Activated T-helper 17 cell treated with anti-CD3 and anti-CD28 coated beads, Interleukin-2, amount 50 U/mL, for 72 hours (primary cell): ENCODE measurements around the gene SYT2. TPM values are rescaled to one million over a fixed set of nuclear protein-coding genes. Genes with fewer than 3 reads are reported as not detected.
"Not testable (repeated sequence)": the region's sequence is repeated elsewhere in the genome, so short reads cannot be mapped to it uniquely, and the experiment has no call there.

Experiments
- ATAC-seq: fragments of 150-1000 bp; cut with Tn5 transposase; replicated peaks from 2 replicates; pipeline ENCODE4 v1.10.0; 2021; ENCODE audit warnings: mild to moderate bottlenecking, moderate library complexity
- H3K27ac Mint-ChIP-seq: one replicate; pipeline ENCODE4 v1.8.0; 2022; ENCODE audit warnings: mixed read lengths
- H3K27me3 Mint-ChIP-seq: one replicate; pipeline ENCODE4 v1.8.0; 2022; ENCODE audit warnings: mixed read lengths
- H3K36me3 Mint-ChIP-seq: one replicate; pipeline ENCODE4 v1.8.0; 2022; ENCODE audit warnings: low read depth, mild to moderate bottlenecking, mixed read lengths
- H3K4me1 Mint-ChIP-seq: one replicate; pipeline ENCODE4 v1.8.0; 2022; ENCODE audit warnings: mixed read lengths
- H3K4me3 Mint-ChIP-seq: one replicate; pipeline ENCODE4 v1.8.0; 2022; ENCODE audit warnings: mild to moderate bottlenecking, mixed read lengths
- H3K9me3 Mint-ChIP-seq: one replicate; pipeline ENCODE4 v1.8.0; 2022; ENCODE audit warnings: mixed read lengths
- total RNA-seq, 2 donors: library from RNA; stranded (reverse); gene quantifications; one replicate each; pipeline ENCODE4 v1.2.3, GENCODE V29; 2022

Gene SYT2
- total RNA-seq, 2 donors from 2014 or later: 0.05 TPM; not detected in 1

DNA sequence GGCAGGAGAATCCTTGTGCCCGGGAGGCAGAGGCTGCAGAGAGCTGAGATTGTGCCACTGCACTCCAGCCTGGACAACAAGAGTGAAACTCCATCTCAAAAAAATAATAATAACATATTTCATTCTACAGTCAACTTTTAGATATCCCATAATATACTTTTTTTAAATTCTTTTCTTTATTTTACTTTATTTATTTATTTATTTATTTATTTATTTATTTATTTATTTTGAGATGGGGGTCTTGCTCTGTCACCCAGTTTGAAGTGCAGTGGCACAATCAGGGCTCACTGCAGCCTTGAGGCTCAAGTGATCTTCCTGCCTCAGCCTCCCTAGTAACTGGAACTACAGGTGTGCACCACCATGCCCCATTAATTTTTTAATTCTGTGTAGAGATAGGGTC, 3.9 kb upstream of the SYT2 start:
- not testable (repeated sequence) for ATAC-seq, H3K4me1 Mint-ChIP-seq, H3K36me3 Mint-ChIP-seq, H3K4me3 Mint-ChIP-seq, H3K27ac Mint-ChIP-seq, H3K9me3 Mint-ChIP-seq
- H3K27me3 Mint-ChIP-seq: peaks cover 21% of the 10 kb centered on the region

DNA sequence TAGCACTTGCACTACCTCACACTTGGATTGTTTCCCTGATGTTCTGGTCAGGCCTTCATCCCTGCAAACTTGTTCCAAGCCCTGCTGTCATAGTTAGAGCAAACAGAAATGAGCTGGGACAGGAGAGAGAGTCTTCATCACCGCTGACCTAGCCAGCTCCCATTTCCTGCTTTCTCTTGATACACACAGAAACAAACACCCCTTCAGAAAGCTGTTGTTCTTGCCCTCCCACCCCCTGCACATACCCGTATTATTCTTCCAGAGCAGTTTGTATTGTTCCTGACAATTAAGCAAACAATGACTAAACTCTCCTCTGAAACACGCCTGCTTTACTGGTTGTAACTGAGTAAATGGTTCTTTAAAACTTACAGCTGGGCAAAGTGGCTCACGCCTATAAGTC, 2.9 kb upstream of the SYT2 start:
- Mint-ChIP-seq H3K4me1 (no peaks in the 10 kb centered on the region), H3K36me3 (no peaks in the 10 kb centered on the region), H3K27ac (no peak overlapping the region), H3K4me3 (no peak overlapping the region), H3K27me3 (peaks cover 29% of the 10 kb centered on the region), H3K9me3 (no peaks in the 10 kb centered on the region)
- ATAC-seq: no peak

- H3K4me1 Mint-ChIP-seq: no peaks in the 10 kb centered on the region
- peaks cover 36% of the 10 kb centered on the region for H3K27me3 Mint-ChIP-seq
- no peak overlapping the region for H3K27ac Mint-ChIP-seq
- no peaks in the 10 kb centered on the region for H3K9me3 Mint-ChIP-seq
- no peak for ATAC-seq
- no peak overlapping the region for H3K4me3 Mint-ChIP-seq
- H3K36me3 Mint-ChIP-seq: no peaks in the 10 kb centered on the region
Observed at GRCh38 chr1:202711949-202712635, 1.8 kb upstream of the SYT2 start.

DNA sequence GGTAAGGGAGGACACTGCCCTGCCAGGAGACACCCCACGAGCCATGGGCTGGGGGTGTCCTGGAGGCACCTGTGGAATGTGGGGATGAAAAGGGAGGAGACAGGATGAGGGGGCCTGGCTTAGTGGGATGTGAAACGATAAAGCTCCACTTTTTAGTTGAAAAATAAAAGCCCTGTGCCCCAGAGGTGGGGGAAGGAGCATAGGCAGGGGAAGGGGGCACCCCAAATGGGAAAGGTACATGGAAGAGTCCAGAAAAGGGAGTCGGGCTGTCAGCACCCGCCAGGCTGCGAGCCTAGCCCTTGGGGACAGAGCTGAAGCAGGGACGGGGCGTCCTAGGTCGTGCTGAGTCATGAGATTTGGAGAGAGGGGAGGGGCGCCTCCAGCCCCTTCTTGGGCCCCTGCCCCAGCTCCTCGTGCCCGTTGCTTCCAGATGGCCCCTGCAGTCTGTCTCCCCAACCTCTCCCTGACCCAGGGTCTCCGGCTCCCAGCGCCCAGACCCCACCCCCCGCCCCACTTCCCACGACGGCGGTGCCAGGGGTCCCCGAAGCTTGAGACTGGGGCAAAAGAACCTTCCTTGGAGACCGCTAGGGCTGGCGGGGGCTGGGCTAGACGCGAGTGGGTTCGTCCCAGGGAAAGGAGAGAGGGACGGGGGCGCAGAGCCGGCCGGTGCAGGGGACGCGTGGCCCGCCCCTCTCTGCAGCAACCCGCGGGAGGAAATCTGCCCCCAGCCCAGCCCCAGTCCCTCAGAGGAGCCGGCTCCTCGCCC, 795 bp downstream of the SYT2 start:
- Mint-ChIP-seq H3K36me3 (no peaks in the 10 kb centered on the region), H3K9me3 (no peaks in the 10 kb centered on the region), H3K4me3 (peak overlapping the region; percentile 17), H3K4me1 (no peaks in the 10 kb centered on the region), H3K27ac (no peak overlapping the region), H3K27me3 (peaks cover 54% of the 10 kb centered on the region)
- ATAC-seq: no peak

GRCh38 chr1:202708456-202709275, 1.6 kb downstream of the SYT2 start:
- no peaks in the 10 kb centered on the region for H3K36me3 Mint-ChIP-seq
- ATAC-seq: no peak
- no peaks in the 10 kb centered on the region for H3K9me3 Mint-ChIP-seq
- H3K27me3 Mint-ChIP-seq: peaks cover 61% of the 10 kb centered on the region
- H3K27ac Mint-ChIP-seq: no peak overlapping the region
- no peaks in the 10 kb centered on the region for H3K4me1 Mint-ChIP-seq
- peak overlapping the region; percentile 17 for H3K4me3 Mint-ChIP-seq

DNA sequence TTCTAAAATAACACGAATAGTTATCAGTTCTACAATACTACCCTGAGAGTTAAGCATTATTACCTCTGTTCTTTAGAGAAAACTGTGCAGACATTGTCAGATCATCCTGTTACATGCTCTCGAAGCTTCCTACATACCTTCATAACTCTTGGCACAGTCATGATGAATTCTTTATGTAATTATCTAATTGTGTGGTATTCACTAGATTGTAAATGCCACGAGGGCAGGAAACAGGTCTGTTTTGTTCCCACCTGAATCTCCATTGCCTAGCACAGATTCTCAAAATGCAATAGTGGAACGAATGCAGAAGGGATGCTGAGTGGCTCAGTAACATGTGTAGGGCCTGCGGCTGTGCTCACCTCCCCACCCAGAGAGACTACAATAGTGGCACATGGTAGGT, 3.4 kb downstream of the SYT2 start:
- Mint-ChIP-seq H3K27ac (no peak overlapping the region), H3K27me3 (peaks cover 70% of the 10 kb centered on the region), H3K4me1 (no peaks in the 10 kb centered on the region), H3K36me3 (no peaks in the 10 kb centered on the region), H3K4me3 (no peak overlapping the region), H3K9me3 (no peaks in the 10 kb centered on the region)
- no peak for ATAC-seq

DNA sequence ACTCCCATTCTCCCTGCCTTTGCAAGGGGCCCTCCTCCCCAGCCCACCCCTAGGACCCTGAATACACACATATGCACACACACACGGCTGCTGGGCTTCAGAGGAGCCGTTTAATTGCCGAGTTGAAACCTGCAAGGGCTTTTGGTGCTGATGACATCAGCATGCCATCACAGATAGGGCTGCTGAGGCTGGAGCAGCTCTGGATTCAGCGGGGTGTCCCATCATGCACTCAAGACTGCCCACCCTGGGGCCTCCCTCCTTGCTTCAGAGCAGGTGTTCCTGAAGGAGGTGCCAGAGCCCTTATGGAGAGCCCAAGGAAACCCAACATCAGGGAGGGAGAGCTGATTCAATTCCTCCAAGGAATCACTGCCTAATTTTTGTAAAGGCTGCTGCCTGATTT, 5.7 kb downstream of the SYT2 start:
- H3K27me3 Mint-ChIP-seq: peaks cover 60% of the 10 kb centered on the region
- ATAC-seq: no peak
- H3K4me3 Mint-ChIP-seq: no peak overlapping the region
- H3K9me3 Mint-ChIP-seq: no peaks in the 10 kb centered on the region
- H3K36me3 Mint-ChIP-seq: no peaks in the 10 kb centered on the region
- H3K4me1 Mint-ChIP-seq: no peaks in the 10 kb centered on the region
- H3K27ac Mint-ChIP-seq: no peak overlapping the region

DNA sequence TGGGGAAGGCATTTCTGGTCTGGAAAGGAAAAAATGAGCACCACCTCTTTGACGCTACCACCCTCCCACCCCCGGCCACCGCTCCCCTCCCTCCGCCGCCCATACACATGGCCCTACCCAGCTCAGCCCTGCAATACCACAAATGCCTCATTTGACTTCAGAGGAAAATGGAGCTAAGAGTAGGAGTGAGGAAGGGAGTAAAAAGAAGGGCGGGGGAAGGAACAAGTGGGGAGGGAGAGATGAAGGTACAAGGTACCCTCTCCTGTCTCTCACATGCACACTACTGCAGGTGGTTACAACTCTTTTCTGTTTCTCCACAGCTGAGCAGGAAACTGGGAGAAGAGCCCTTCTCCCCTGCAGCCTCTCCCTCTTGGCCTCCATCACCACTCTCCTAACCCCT, 7.1 kb downstream of the SYT2 start:
- H3K9me3 Mint-ChIP-seq: no peaks in the 10 kb centered on the region
- no peaks in the 10 kb centered on the region for H3K36me3 Mint-ChIP-seq
- no peak overlapping the region for H3K4me3 Mint-ChIP-seq
- peaks cover 52% of the 10 kb centered on the region for H3K27me3 Mint-ChIP-seq
- ATAC-seq: no peak
- H3K27ac Mint-ChIP-seq: no peak overlapping the region
- no peaks in the 10 kb centered on the region for H3K4me1 Mint-ChIP-seq

DNA sequence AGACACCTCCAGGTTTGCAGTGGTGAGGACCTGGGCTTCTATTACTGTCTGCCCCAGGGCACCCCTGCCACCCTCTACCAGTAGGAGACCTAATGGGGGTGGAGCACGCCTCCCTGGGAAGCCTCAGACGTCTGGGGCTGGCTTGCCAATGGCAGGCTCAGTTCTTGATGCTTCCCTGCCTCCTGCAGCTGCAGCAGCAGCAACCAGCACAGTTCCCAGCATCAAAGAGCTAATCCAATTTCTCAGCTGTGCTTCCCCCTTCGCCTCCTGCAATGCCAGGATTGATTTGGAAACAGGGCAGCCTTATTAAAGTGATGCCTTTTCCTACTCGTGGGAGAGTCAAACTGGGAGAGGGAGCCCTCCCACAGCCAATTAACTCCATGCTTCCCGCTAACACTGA, 8.2 kb downstream of the SYT2 start:
- no peak overlapping the region for H3K4me3 Mint-ChIP-seq
- H3K27me3 Mint-ChIP-seq: peaks cover 45% of the 10 kb centered on the region
- no peaks in the 10 kb centered on the region for H3K36me3 Mint-ChIP-seq
- no peak for ATAC-seq
- no peak overlapping the region for H3K27ac Mint-ChIP-seq
- no peaks in the 10 kb centered on the region for H3K9me3 Mint-ChIP-seq
- no peaks in the 10 kb centered on the region for H3K4me1 Mint-ChIP-seq

GRCh38 chr1:202701200-202701599, 9.1 kb downstream of the SYT2 start:
- ATAC-seq: no peak
- no peak overlapping the region for H3K4me3 Mint-ChIP-seq
- H3K27me3 Mint-ChIP-seq: peaks cover 42% of the 10 kb centered on the region
- no peaks in the 10 kb centered on the region for H3K4me1 Mint-ChIP-seq
- no peaks in the 10 kb centered on the region for H3K36me3 Mint-ChIP-seq
- H3K9me3 Mint-ChIP-seq: no peaks in the 10 kb centered on the region
- H3K27ac Mint-ChIP-seq: no peak overlapping the region

- H3K27me3 Mint-ChIP-seq: peaks cover 43% of the 10 kb centered on the region
- H3K4me3 Mint-ChIP-seq: no peak overlapping the region
- no peak for ATAC-seq
- H3K36me3 Mint-ChIP-seq: no peaks in the 10 kb centered on the region
- no peaks in the 10 kb centered on the region for H3K9me3 Mint-ChIP-seq
- H3K4me1 Mint-ChIP-seq: no peaks in the 10 kb centered on the region
- H3K27ac Mint-ChIP-seq: no peak overlapping the region
Observed at GRCh38 chr1:202700061-202700460, 10.2 kb downstream of the SYT2 start.

- Mint-ChIP-seq H3K36me3 (no peaks in the 10 kb centered on the region), H3K27me3 (peaks cover 36% of the 10 kb centered on the region), H3K4me3 (no peak overlapping the region), H3K27ac (no peak overlapping the region), H3K9me3 (no peaks in the 10 kb centered on the region), H3K4me1 (no peaks in the 10 kb centered on the region)
- peak; percentile 18 for ATAC-seq
Observed at GRCh38 chr1:202698276-202698675, 12.0 kb downstream of the SYT2 start.

GRCh38 chr1:202697038-202697437, 13.2 kb downstream of the SYT2 start:
- ATAC-seq: no peak
- H3K9me3 Mint-ChIP-seq: peaks cover 4% of the 10 kb centered on the region
- H3K4me3 Mint-ChIP-seq: no peak overlapping the region
- peaks cover 32% of the 10 kb centered on the region for H3K27me3 Mint-ChIP-seq
- H3K36me3 Mint-ChIP-seq: no peaks in the 10 kb centered on the region
- no peak overlapping the region for H3K27ac Mint-ChIP-seq
- no peaks in the 10 kb centered on the region for H3K4me1 Mint-ChIP-seq

DNA sequence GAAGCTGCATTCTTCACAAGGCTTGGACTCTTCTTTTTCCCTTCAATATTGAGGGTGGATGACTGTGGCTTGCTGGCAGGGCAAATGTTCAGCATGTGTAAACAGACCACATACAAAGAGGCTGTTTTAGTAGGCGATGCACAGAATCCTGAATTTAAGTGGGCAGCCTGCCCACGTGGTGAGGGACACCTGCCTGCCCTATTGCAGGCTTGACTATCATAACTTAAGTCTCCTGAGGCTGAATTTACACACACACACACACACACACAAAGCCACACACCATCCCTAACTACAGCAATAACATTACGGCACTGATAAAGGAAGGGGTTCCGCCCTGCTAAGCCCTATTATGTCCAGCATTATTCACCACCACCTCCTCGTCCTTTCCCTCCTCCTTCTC, 15.9 kb downstream of the SYT2 start:
- H3K4me1 Mint-ChIP-seq: no peaks in the 10 kb centered on the region
- peaks cover 38% of the 10 kb centered on the region for H3K27me3 Mint-ChIP-seq
- no peaks in the 10 kb centered on the region for H3K36me3 Mint-ChIP-seq
- no peak overlapping the region for H3K27ac Mint-ChIP-seq
- H3K4me3 Mint-ChIP-seq: no peak overlapping the region
- H3K9me3 Mint-ChIP-seq: peaks cover 4% of the 10 kb centered on the region
- ATAC-seq: no peak
